GM19328 (cell line): ENCODE measurements around the gene EPB41L1.

Source experiments
- ATAC-seq: cut with Tn5 transposase; IDR thresholded peaks from one replicate; pipeline ENCODE4 v1.9.1; 2021; ENCODE audit warnings: mild to moderate bottlenecking, moderate library complexity; ENCODE audit not compliant: unreplicated experiment

Gene EPB41L1

GRCh38 chr20:36184816-36185776 lies 30.6 kb downstream of the EPB41L1 start:
- ATAC-seq = no peak

DNA sequence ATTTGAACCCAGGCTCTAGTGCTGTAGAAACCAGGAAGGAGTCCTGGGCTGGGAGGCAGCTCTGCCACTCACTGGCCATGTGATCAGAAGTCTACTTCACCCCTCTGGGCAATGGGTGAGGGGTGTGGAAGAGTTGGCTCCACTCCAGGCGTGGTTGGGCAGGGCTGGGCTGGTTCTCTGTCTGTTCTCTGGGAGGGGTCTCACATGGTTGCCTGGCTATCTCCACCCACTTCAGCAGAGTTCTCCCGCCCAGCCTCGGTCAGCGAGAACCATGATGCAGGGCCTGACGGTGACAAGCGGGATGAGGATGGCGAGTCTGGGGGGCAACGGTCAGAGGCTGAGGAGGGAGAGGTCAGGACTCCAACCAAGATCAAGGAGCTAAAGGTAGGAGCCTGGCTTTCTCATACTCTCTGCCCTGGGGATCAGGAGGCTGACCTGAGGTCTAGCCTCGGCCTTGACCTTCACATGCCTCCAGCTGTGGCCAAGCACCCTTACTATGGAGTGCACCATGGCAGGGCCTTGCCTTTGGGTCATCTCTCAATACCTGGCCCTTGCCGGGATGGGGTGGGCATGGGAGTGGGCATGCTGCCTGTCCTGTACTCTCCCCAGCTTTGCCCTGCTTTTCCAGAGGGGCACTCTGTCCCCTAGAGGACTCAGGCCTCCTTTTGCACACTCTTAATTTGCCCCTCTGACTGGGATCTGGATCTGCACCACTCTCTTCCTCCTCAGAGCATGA lies 39.6 kb downstream of the EPB41L1 start:
- ATAC-seq = no peak

- no peak for ATAC-seq
Observed at GRCh38 chr20:36196676-36197075, 42.1 kb downstream of the EPB41L1 start.

- no peak for ATAC-seq
Observed at GRCh38 chr20:36197271-36197670, 42.7 kb downstream of the EPB41L1 start.

GRCh38 chr20:36199345-36200257 lies 45.1 kb downstream of the EPB41L1 start:
- ATAC-seq = no peak

DNA sequence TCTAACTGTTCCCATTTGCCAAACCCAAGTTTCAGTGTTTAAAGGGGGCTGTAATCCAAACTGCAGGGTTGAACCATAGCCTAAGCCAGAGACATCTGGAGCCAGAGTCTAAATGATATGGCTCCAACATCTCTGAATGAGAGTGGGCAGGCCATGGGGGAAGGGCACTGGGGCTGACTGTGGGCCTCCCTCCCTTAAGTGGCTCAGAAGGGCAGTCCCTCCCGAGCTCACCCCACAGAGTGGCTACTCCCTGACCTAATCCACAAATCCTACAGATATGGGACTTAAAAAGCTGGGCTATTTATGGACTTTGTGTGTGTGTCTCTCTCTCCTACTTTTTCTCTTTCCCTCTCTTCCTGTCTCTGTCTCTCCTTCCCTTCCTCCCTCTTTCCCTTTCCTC lies 45.9 kb downstream of the EPB41L1 start:
- ATAC-seq = no peak

GRCh38 chr20:36201198-36201597 lies 46.7 kb downstream of the EPB41L1 start:
- no peak for ATAC-seq

- ATAC-seq = no peak
Observed at GRCh38 chr20:36202891-36203338, 48.4 kb downstream of the EPB41L1 start.

- no peak for ATAC-seq
Observed at GRCh38 chr20:36203861-36204260, 49.3 kb downstream of the EPB41L1 start.

DNA sequence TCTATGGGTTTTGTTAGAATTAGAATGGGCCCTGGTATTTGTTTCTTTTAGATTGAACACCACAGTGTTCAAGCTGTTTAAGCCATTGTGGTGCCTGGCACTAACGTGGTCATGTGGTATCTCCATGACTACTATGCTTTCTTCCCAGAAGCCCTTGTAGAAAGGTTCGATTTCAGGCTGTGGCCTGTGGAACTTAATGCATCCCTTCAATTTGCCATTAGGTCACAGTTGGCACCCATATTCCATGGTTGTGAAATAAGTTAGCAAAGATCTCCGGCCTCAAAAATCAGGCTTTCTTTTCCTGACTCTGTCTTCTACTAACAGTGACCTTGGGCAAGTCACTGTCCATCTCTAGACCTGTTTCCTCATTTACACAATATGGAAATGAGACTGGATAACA lies 50.5 kb downstream of the EPB41L1 start:
- ATAC-seq = no peak

DNA sequence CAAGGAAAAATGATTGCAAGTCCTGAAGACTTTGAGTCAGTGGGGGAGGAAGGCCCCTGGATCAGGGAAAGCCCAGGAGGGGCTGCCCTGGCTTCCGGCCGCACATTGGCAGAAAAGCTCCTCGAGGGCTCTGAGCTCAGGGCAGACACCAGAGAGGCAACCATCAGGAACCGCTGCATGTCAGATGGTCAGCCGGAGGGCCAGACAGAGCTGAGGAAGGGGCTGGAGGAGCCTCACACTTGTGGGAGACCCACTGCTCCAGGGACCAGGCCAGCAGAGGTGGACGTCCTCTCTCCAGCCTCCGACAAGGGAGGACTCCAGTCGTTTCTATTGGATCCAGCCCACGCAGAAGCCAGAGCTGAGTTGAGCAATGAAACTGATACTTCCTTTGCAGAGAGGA lies 51.5 kb downstream of the EPB41L1 start:
- ATAC-seq = no peak

DNA sequence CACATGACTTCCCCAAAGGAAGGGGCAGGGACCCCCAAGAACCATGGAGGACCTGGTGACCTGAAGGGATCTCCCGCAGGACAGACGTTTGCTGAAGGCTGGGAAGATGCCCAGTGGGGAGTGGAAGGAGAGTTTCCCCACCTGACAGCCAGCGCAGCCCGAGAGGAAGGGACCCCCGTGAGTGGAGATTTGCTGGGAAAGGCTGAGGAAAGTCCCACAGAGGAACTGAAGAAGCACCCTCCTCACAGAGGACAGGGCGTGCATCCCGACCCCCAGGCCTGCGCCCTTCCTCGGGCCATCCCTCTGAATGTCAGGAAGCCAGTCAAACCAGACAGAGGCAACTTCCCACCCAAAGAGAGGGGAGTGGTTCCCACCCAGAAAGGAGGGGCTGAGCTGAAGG lies 52.1 kb downstream of the EPB41L1 start:
- no peak for ATAC-seq

DNA sequence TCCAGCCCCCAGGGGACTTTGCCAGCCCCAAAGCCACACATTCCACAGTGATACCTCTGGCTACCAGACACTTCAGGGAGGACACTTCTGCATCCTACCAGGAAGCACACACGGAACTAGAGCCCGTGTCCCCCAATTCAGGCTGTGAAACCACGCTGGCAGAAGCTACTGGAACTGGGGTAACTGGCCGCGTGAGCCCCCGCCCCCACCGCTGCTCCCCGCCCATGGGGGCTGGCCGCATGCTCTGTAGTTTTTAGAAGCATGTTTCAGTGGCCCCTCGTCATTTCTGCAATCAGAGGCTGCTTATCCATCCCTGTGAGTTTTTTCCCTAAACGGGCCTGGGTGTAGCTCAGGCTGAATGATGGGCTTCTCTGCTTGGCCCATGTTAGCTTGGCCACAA lies 53.1 kb downstream of the EPB41L1 start:
- ATAC-seq = no peak

- ATAC-seq = no peak
Observed at GRCh38 chr20:36208257-36208656, 53.7 kb downstream of the EPB41L1 start.

DNA sequence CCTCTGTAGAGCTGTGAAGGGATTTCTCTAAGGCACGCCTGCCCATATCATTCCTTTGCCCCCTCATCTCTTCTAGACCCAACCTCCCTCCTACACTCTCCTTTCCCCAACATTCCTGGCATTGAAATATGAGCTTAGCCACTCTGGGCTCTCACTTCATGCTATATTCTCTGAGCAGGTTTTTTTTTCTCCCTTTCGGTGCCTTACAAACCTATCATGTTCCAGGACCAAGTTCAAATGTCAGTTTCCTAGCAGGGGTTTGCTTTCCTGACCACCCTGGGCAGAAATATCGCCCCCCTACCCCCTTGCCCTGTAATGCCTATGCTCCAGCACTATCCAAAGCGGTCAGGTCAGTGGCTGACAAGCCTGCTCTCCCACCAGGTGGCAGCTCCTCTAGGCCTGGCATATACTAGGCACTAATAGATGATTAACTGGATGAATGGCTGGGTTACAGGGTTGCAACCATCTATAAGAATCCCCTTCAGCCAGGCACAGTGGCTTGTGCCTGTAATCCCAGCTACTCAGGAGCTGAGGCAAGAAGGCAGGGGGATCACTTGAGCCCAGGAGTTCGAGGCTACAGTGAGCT lies 56.0 kb downstream of the EPB41L1 start:
- ATAC-seq = no peak

GRCh38 chr20:36213362-36213761 lies 58.8 kb downstream of the EPB41L1 start:
- ATAC-seq = no peak

GRCh38 chr20:36214684-36215256 lies 60.2 kb downstream of the EPB41L1 start:
- ATAC-seq = no peak

- no peak for ATAC-seq
Observed at GRCh38 chr20:36215778-36216177, 61.2 kb downstream of the EPB41L1 start.

DNA sequence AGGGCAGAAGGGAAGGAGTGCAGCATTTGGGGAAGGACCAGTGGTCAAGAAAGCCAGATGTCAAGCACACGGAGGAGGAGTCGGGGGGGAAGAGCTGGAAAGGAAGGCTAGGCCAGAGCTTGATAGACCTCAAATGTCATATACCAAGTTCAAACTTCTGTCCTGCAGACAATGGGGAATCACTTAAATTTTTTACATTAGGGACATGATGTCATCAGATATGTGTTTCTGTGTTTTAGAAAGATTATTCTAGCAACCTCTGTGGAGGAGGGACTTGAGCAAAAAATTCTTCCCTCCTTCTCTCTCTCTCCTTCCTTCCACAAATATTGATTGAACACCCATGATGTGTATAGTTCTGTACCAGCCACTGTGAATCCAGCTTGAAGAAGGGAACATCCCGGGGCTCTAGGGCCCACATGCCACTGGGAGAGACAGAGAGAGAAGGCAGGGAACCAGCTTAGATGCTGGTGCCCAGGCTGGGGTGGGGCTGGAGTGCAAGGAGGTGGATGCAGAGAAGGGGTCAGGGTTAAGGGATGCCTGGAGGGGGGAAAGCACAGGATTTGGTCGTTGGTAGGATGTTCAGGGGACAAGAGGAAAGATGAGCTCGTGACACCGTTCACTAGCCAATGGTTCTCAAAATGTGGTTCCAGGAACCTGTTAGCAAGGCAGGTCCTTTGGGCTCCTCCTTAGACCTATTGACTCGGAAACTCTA lies 61.9 kb downstream of the EPB41L1 start:
- no peak for ATAC-seq

- no peak for ATAC-seq
Observed at GRCh38 chr20:36217226-36217625, 62.7 kb downstream of the EPB41L1 start.
